ENCODE data around the gene SSTR4.

GRCh38 chr20:23065266-23066201 is 30.4 kb downstream of the SSTR4 start:
- TF ChIP-seq CTCF (IDR thresholded peaks at IDR 0.05 in 2 of 3, conservative IDR thresholded peaks at IDR 0.05 in 1 of 3; ENCODE audit: borderline replicate concordance in 1 of 3, insufficient read depth in 1 of 3, low read depth in 2 of 3, low read length in 2 of 3) (no peak), MAX (IDR thresholded peaks at IDR 0.05) (no peak), JUND (IDR thresholded peaks at IDR 0.05) (no peak), SP1 (IDR thresholded peaks at IDR 0.05; ENCODE audit: low read depth) (no peak), POLR2AphosphoS5 (IDR thresholded peaks at IDR 0.05; ENCODE audit: low read depth, low read length) (no peak), SIN3A (IDR thresholded peaks at IDR 0.05; ENCODE audit: low read depth) (no peak), POLR2A (IDR thresholded peaks at IDR 0.05; ENCODE audit: borderline replicate concordance, extremely low read depth, insufficient read depth, insufficient read length) (no peak), YY1 (IDR thresholded peaks at IDR 0.05; ENCODE audit: extremely low read depth, insufficient replicate concordance, low read depth, low read length) (no peak), EZH2 (IDR thresholded peaks at IDR 0.05) (no peak), CBX3 (IDR thresholded peaks at IDR 0.05; ENCODE audit: low read depth) (no peak), ZBTB33 (IDR thresholded peaks at IDR 0.05; ENCODE audit: extremely low read depth, insufficient replicate concordance, low read length) (no peak), ELF1 (IDR thresholded peaks at IDR 0.05; ENCODE audit: borderline replicate concordance, low read depth) (no peak), EZH2phosphoT487 (IDR thresholded peaks at IDR 0.05; ENCODE audit: borderline replicate concordance) (no peak)

All from HCT116 (cell line).